Neural cell (in vitro differentiated cells): Measurements from ENCODE around the gene CD300LF.

Source experiments
- CTCF ChIP-seq: fragments of 450-650 bp; IDR thresholded peaks from 2 replicates; pipeline ENCODE4 v1.5.1; 2014; ENCODE audit warnings: antibody characterized with exemption, mild to moderate bottlenecking, moderate library complexity; ENCODE audit not compliant: poor library complexity, severe bottlenecking
- EZH2 ChIP-seq: fragments of 200-600, 300-800 bp; shearing (Covaris generic), sonication (generic); IDR thresholded peaks from 2 replicates; pipeline ENCODE4 v1.6.1; 2014; ENCODE audit warnings: antibody characterized with exemption, low read length, borderline replicate concordance, mild to moderate bottlenecking; ENCODE audit not compliant: insufficient read depth, poor library complexity, severe bottlenecking
- MXI1 ChIP-seq: fragments of 450-650 bp; conservative IDR thresholded peaks from 2 replicates; pipeline ENCODE4 v1.6.1; 2014; ENCODE audit warnings: antibody characterized with exemption, mild to moderate bottlenecking; ENCODE audit not compliant: poor library complexity, severe bottlenecking
- POLR2AphosphoS5 ChIP-seq: IDR thresholded peaks from 2 replicates; pipeline ENCODE4 v1.6.1; 2012
- RAD21 ChIP-seq: fragments of 450-650 bp; conservative IDR thresholded peaks from 2 replicates; pipeline ENCODE4 v1.6.1; 2014; ENCODE audit warnings: antibody characterized with exemption, mild to moderate bottlenecking, moderate library complexity
- REST ChIP-seq: IDR thresholded peaks from 2 replicates; pipeline ENCODE4 v1.6.1; 2012; ENCODE audit warnings: borderline replicate concordance
- SMC3 ChIP-seq: fragments of 450-650 bp; conservative IDR thresholded peaks from 2 replicates; pipeline ENCODE4 v1.6.1; 2014; ENCODE audit warnings: antibody characterized with exemption, mild to moderate bottlenecking, moderate library complexity; ENCODE audit not compliant: poor library complexity
- TAF1 ChIP-seq: IDR thresholded peaks from 2 replicates; pipeline ENCODE4 v1.6.1; 2012; ENCODE audit warnings: low read depth

GRCh38 chr17:74740641-74741387 lies 28.1 kb upstream of the CD300LF start:
- TF ChIP-seq MXI1 = no peak
- no peak for TF ChIP-seq EZH2
- TF ChIP-seq CTCF = no peak
- TF ChIP-seq RAD21 = no peak
- TF ChIP-seq POLR2AphosphoS5 = no peak
- no peak for TF ChIP-seq REST
- no peak for TF ChIP-seq SMC3
- TF ChIP-seq TAF1 = no peak
